H1 (cell line): ENCODE results near the gene LLPH. TPM values are rescaled to one million over a fixed set of nuclear protein-coding genes. Genes with fewer than 3 reads are reported as not detected.

ENCODE experiments used
- CTCF ChIA-PET: fragments of 300-600 bp; sonication (Branson Sonifier 250); formaldehyde crosslinking; loops from one replicate; lab custom pipeline; 2021; ENCODE audit not compliant: partially characterized antibody; lab: Charles Lee
- POLR2A ChIA-PET: fragments of 300-600 bp; sonication (Branson Sonifier 250); formaldehyde crosslinking; loops from one replicate; lab custom pipeline; 2021; ENCODE audit warnings: inconsistent platforms; ENCODE audit not compliant: partially characterized antibody; lab: Charles Lee
- DNase-seq, 2 experiments: peaks; one replicate each; pipeline versions ENCODE4 v3.0.0 to v3.0.0-alpha.2; 2010 to 2022; ENCODE audit warnings: low spot score in 2 of 2, low read depth in 1 of 2, mixed read lengths in 1 of 2
- FAIRE-seq: peaks from 2 replicates; lab custom pipeline; 2011; peaks lifted over from hg19 to GRCh38; lab: Jason Lieb, UNC
- H2AFZ ChIP-seq: 2 replicates; pipeline ENCODE4 v1.8.1; 2012; ENCODE audit warnings: low read length, inconsistent platforms
- H2AK5ac ChIP-seq: 2 replicates; pipeline ENCODE4 v1.6.1; 2013; ENCODE audit warnings: low read depth, low read length
- H2BK120ac ChIP-seq: replicated peaks from 2 replicates; pipeline ENCODE3; 2013; ENCODE audit warnings: low read depth, low read length, inconsistent platforms
- H2BK12ac ChIP-seq: 2 replicates; pipeline ENCODE4 v1.6.1; 2013; ENCODE audit warnings: low read depth, low read length
- H2BK15ac ChIP-seq: 2 replicates; pipeline ENCODE4 v1.6.1; 2013; ENCODE audit warnings: low read length
- H2BK20ac ChIP-seq: 2 replicates; pipeline ENCODE4 v1.6.1; 2013; ENCODE audit warnings: low read length
- H2BK5ac ChIP-seq: 2 replicates; pipeline ENCODE4 v1.6.1; 2013; ENCODE audit warnings: low read depth, low read length
- H3K14ac ChIP-seq: 2 replicates; pipeline ENCODE4 v1.6.1; 2013; ENCODE audit warnings: inconsistent platforms; ENCODE audit not compliant: insufficient read length
- H3K18ac ChIP-seq: 2 replicates; pipeline ENCODE4 v1.6.1; 2013; ENCODE audit warnings: low read length; ENCODE audit errors: extremely low read depth
- H3K23ac ChIP-seq: 2 replicates; pipeline ENCODE4 v1.6.1; 2013; ENCODE audit warnings: inconsistent platforms; ENCODE audit not compliant: insufficient read length
- H3K23me2 ChIP-seq: 2 replicates; pipeline ENCODE4 v1.6.1; 2013; ENCODE audit warnings: low read depth, low read length
- H3K27ac ChIP-seq: 2 replicates; pipeline ENCODE4 v1.6.1; 2011; ENCODE audit warnings: low read depth, low read length, inconsistent platforms
- H3K27me3 ChIP-seq, 4 experiments: replicated peaks in 1 of 4; 1 replicate in 1 of 4; 2 replicates in 3 of 4; pipeline versions ENCODE4 v1.6.1 to v1.8.1; 2011 to 2013; ENCODE audit warnings: low read length in 3 of 4, mild to moderate bottlenecking in 3 of 4, inconsistent platforms in 2 of 4, mixed read lengths in 2 of 4, moderate library complexity in 1 of 4; ENCODE audit not compliant: control insufficient read depth in 3 of 4, insufficient read depth in 3 of 4; ENCODE audit errors: extremely low read depth in 1 of 4
- H3K36me3 ChIP-seq, 4 experiments: 2 replicates each; pipeline versions ENCODE4 v1.6.1 to v1.8.1; 2011 to 2013; ENCODE audit warnings: mild to moderate bottlenecking in 4 of 4, low read length in 3 of 4, moderate library complexity in 2 of 4, control low read depth in 1 of 4, inconsistent platforms in 1 of 4; ENCODE audit not compliant: insufficient read depth in 4 of 4, control insufficient read depth in 2 of 4
- H3K4ac ChIP-seq: replicated peaks from 2 replicates; pipeline ENCODE3; 2013; ENCODE audit warnings: low read length, low read depth, mixed read lengths, inconsistent platforms; ENCODE audit not compliant: insufficient read length
- H3K4me1 ChIP-seq, 4 experiments: replicated peaks in 1 of 4; 1 replicate in 1 of 4; 2 replicates in 3 of 4; pipeline versions ENCODE4 v1.6.1 to v1.8.1; 2011 to 2013; ENCODE audit warnings: low read length in 3 of 4, inconsistent platforms in 2 of 4, mixed read lengths in 1 of 4; ENCODE audit not compliant: insufficient read depth in 4 of 4, control insufficient read depth in 3 of 4
- H3K4me2 ChIP-seq, 2 experiments: 2 replicates each; pipeline versions ENCODE4 v1.6.1 to v1.8.1; 2011 to 2013; ENCODE audit warnings: low read depth in 2 of 2, low read length in 2 of 2, control low read depth in 1 of 2, inconsistent platforms in 1 of 2, mild to moderate bottlenecking in 1 of 2; ENCODE audit not compliant: insufficient read depth in 1 of 2
- H3K4me3 ChIP-seq, 4 experiments: fragments of 200-600, 300-600 bp in 1 of 4; sonication (generic), shearing (Covaris generic), sonication (Bioruptor Twin) in 1 of 4; 2 replicates each; pipeline versions ENCODE4 v1.5.1 to v1.8.1; 2011 to 2016; ENCODE audit warnings: low read length in 4 of 4, low read depth in 3 of 4, control low read depth in 2 of 4, inconsistent platforms in 2 of 4, mild to moderate bottlenecking in 2 of 4, mixed read lengths in 1 of 4, moderate library complexity in 1 of 4; ENCODE audit not compliant: insufficient read depth in 2 of 4; ENCODE audit errors: extremely low read depth in 1 of 4
- H3K56ac ChIP-seq: replicated peaks from 2 replicates; pipeline ENCODE3; 2013; ENCODE audit warnings: low read depth, mild to moderate bottlenecking, mixed read lengths, low read length, inconsistent platforms; ENCODE audit not compliant: insufficient read length
- H3K79me1 ChIP-seq: 2 replicates; pipeline ENCODE4 v1.6.1; 2013; ENCODE audit warnings: low read depth, low read length, control low read depth
- H3K79me2 ChIP-seq, 2 experiments: 2 replicates each; pipeline versions ENCODE4 v1.6.1 to v1.8.1; 2012 to 2013; ENCODE audit warnings: low read length in 2 of 2, mild to moderate bottlenecking in 2 of 2, inconsistent platforms in 1 of 2; ENCODE audit not compliant: insufficient read depth in 2 of 2, control insufficient read depth in 1 of 2
- H3K9ac ChIP-seq, 4 experiments: replicated peaks in 1 of 4; 1 replicate in 1 of 4; 2 replicates in 3 of 4; pipeline versions ENCODE4 v1.6.1 to v1.8.1; 2011 to 2013; ENCODE audit warnings: low read depth in 3 of 4, low read length in 3 of 4, control low read depth in 2 of 4, mild to moderate bottlenecking in 2 of 4, moderate library complexity in 2 of 4, inconsistent platforms in 1 of 4; ENCODE audit errors: extremely low read depth in 1 of 4
- H3K9me3 ChIP-seq, 2 experiments: 2 replicates each; pipeline versions ENCODE4 v1.6.1 to v1.8.1; 2012 to 2013; ENCODE audit warnings: mild to moderate bottlenecking in 2 of 2, moderate library complexity in 2 of 2, control low read depth in 1 of 2, inconsistent platforms in 1 of 2, low read depth in 1 of 2, low read length in 1 of 2, mixed read lengths in 1 of 2; ENCODE audit not compliant: insufficient read depth in 2 of 2
- H4K20me1 ChIP-seq, 2 experiments: replicated peaks in 1 of 2; 2 replicates each; pipeline versions ENCODE3 to v1.8.1; 2011 to 2013; ENCODE audit warnings: inconsistent platforms in 2 of 2, low read length in 2 of 2, mild to moderate bottlenecking in 1 of 2; ENCODE audit not compliant: insufficient read depth in 2 of 2, control insufficient read depth in 1 of 2
- H4K5ac ChIP-seq: 2 replicates; pipeline ENCODE4 v1.6.1; 2013; ENCODE audit warnings: low read length, low read depth, mixed read lengths, inconsistent platforms; ENCODE audit not compliant: insufficient read length
- H4K8ac ChIP-seq: 2 replicates; pipeline ENCODE4 v1.8.0; 2013; ENCODE audit warnings: mild to moderate bottlenecking, moderate library complexity, low read length, inconsistent platforms; ENCODE audit not compliant: insufficient read depth; ENCODE audit errors: extremely low read depth
- H4K91ac ChIP-seq: replicated peaks from 2 replicates; pipeline ENCODE3; 2013; ENCODE audit warnings: low read length, mixed read lengths, inconsistent platforms; ENCODE audit not compliant: insufficient read length
- CTBP2 ChIP-seq: IDR thresholded peaks from 2 replicates; pipeline ENCODE4 v1.7.0; 2011; ENCODE audit warnings: borderline replicate concordance, mild to moderate bottlenecking, moderate library complexity, mixed read lengths, low read length; ENCODE audit not compliant: insufficient read depth, insufficient read length
- ZNF274 ChIP-seq: IDR thresholded peaks from 2 replicates; pipeline ENCODE4 v1.7.0; 2012; ENCODE audit warnings: low read length, borderline replicate concordance; ENCODE audit errors: extremely low read depth
- WGBS, 2 experiments: shearing (Covaris generic) in 1 of 2; methylation state at CpG; one replicate each; pipeline versions ENCODE4 v1.1.6 to v1.1.7; 2013 to 2015; ENCODE audit warnings: low lambda C conversion rate in 2 of 2, mixed read lengths in 2 of 2, inconsistent platforms in 1 of 2, low coverage in 1 of 2, missing lambda C conversion rate in 1 of 2; ENCODE audit not compliant: insufficient replicate concordance in 2 of 2, insufficient coverage in 1 of 2, insufficient read length in 1 of 2; ENCODE audit errors: extremely low coverage in 1 of 2, missing lambda C conversion rate in 1 of 2; 5-methylcytosine and 5-hydroxymethylcytosine counted together
- polyA plus RNA-seq, 7 experiments: library from polyadenylated mRNA; depleted of rRNA in 3 of 7; stranded (reverse) in 5 of 7; unstranded in 2 of 7; fragments of >200 nt in 5 of 7; fragments of 200-250 nt in 2 of 7; gene quantifications; 1 replicate in 5 of 7; 2 replicates in 1 of 7; 4 replicates in 1 of 7; pipeline versions ENCODE4 v1.2.1 to v1.2.3, GENCODE V29; 2011 to 2013; ENCODE audit warnings: missing spikeins in 2 of 7, mixed read lengths in 2 of 7
- total RNA-seq: library from RNA; stranded (reverse); fragmentation: NEBNext Ultra II Directional; extraction: Animal tissue kit (Norgen Biotek cat#: 25700); gene quantifications from 2 replicates; pipeline ENCODE4 v1.2.1, GENCODE V29; 2021
- TF ChIP-seq, protein P1 (sequence below), 3 experiments: IDR thresholded peaks; 1 replicate in 2 of 3; 2 replicates in 1 of 3; pipeline versions ENCODE4 v1.5.1 to v1.6.1; 2011; ENCODE audit warnings: low read length in 3 of 3, mild to moderate bottlenecking in 3 of 3, inconsistent platforms in 2 of 3, low read depth in 1 of 3, moderate library complexity in 1 of 3; ENCODE audit not compliant: insufficient read depth in 1 of 3; ENCODE audit errors: control extremely low read depth in 1 of 3

The LLPH gene
- total and polyA plus RNA-seq, 2 of the 8 experiments (the other 6 are each of a cell fraction or from before 2014, with no cell fraction given): 2.3 to 31.3 TPM

- Histone ChIP-seq H2AFZ (no peak overlapping the region), H3K27me3 (no peaks in the 10 kb centered on the region), H3K4me1 (no peaks in the 10 kb centered on the region), H4K5ac (no peak overlapping the region), H3K36me3 (no peaks in the 10 kb centered on the region), H3K9me3 (no peaks in the 10 kb centered on the region), H3K4me3 (no peak overlapping the region), H3K23me2 (no peaks in the 10 kb centered on the region), H3K4me2 (no peak overlapping the region), H4K8ac (no peak overlapping the region), H3K79me1 (no peaks in the 10 kb centered on the region), H3K27ac (no peak overlapping the region), H3K79me2 (no peaks in the 10 kb centered on the region), H2BK15ac (no peak overlapping the region), H3K14ac (no peak overlapping the region), H2AK5ac (no peak overlapping the region), H3K23ac (no peak overlapping the region), H3K56ac (no peak overlapping the region), H4K20me1 (no peaks in the 10 kb centered on the region), H3K9ac (no peak overlapping the region), H2BK12ac (no peak overlapping the region), H3K4ac (no peak overlapping the region), H2BK20ac (no peak overlapping the region), H2BK5ac (no peak overlapping the region), H3K18ac (no peak overlapping the region), H2BK120ac (no peak overlapping the region), H4K91ac (no peak overlapping the region)
- CTCF ChIA-PET: no interaction called here
- no peak for FAIRE-seq
- TF ChIP-seq, protein P1, sequence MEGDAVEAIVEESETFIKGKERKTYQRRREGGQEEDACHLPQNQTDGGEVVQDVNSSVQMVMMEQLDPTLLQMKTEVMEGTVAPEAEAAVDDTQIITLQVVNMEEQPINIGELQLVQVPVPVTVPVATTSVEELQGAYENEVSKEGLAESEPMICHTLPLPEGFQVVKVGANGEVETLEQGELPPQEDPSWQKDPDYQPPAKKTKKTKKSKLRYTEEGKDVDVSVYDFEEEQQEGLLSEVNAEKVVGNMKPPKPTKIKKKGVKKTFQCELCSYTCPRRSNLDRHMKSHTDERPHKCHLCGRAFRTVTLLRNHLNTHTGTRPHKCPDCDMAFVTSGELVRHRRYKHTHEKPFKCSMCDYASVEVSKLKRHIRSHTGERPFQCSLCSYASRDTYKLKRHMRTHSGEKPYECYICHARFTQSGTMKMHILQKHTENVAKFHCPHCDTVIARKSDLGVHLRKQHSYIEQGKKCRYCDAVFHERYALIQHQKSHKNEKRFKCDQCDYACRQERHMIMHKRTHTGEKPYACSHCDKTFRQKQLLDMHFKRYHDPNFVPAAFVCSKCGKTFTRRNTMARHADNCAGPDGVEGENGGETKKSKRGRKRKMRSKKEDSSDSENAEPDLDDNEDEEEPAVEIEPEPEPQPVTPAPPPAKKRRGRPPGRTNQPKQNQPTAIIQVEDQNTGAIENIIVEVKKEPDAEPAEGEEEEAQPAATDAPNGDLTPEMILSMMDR (IDR thresholded peaks at IDR 0.05; ENCODE audit: control extremely low read depth in 1 of 3, insufficient read depth in 1 of 3, low read depth in 1 of 3, low read length in 3 of 3): no peak
- TF ChIP-seq CTBP2 (no peak), ZNF274 (no peak)
- 90% methylated on average over 1 of the region's 1 CpG; no CpG with 5 or more reads in 1 of the 2 experiments for WGBS, 2 experiments
- DNase-seq: no peak
- POLR2A ChIA-PET: no interaction called here
Observed at GRCh38 chr12:66152732-66153131, 22.2 kb upstream of the LLPH start.
